Measurements from ENCODE around the gene AFAP1L1.

DNA sequence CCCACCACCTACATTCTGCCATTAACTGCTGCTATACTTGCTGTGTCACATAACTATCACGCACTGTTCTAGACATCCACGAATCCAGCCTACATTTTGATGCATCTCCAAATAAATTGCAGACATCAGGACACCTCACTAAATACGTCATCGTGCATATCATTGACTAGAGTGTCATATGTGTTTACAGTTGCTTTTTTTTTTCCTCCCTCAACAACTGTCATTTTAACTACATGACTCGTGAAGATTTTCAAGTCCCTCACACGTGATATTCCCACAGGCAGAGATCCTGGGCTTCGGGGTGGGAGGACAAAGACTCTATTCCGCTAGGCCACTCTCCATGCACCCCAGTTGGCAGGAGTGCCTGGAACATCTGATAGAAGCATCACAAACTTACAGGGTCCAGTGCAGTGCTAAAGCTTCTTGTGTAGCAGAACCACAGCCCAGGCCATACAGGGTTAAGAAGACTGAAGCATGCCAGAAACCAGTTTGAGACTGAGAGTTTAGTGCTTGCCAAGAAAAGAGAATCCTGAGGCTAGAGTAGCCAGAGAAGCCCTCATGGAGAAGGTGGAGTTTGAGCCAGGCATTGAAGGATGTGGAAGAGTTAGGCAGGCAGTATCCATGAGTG, 87.3 kb downstream of the AFAP1L1 start:
- TF ChIP-seq, protein P1, sequence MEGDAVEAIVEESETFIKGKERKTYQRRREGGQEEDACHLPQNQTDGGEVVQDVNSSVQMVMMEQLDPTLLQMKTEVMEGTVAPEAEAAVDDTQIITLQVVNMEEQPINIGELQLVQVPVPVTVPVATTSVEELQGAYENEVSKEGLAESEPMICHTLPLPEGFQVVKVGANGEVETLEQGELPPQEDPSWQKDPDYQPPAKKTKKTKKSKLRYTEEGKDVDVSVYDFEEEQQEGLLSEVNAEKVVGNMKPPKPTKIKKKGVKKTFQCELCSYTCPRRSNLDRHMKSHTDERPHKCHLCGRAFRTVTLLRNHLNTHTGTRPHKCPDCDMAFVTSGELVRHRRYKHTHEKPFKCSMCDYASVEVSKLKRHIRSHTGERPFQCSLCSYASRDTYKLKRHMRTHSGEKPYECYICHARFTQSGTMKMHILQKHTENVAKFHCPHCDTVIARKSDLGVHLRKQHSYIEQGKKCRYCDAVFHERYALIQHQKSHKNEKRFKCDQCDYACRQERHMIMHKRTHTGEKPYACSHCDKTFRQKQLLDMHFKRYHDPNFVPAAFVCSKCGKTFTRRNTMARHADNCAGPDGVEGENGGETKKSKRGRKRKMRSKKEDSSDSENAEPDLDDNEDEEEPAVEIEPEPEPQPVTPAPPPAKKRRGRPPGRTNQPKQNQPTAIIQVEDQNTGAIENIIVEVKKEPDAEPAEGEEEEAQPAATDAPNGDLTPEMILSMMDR (tag by site-specific recombination; IDR thresholded peaks at IDR 0.05) = no peak
- TF ChIP-seq ZNF138 (tag by site-specific recombination; IDR thresholded peaks at IDR 0.05; ENCODE audit: borderline replicate concordance) = no peak
- TF ChIP-seq, protein P2, sequence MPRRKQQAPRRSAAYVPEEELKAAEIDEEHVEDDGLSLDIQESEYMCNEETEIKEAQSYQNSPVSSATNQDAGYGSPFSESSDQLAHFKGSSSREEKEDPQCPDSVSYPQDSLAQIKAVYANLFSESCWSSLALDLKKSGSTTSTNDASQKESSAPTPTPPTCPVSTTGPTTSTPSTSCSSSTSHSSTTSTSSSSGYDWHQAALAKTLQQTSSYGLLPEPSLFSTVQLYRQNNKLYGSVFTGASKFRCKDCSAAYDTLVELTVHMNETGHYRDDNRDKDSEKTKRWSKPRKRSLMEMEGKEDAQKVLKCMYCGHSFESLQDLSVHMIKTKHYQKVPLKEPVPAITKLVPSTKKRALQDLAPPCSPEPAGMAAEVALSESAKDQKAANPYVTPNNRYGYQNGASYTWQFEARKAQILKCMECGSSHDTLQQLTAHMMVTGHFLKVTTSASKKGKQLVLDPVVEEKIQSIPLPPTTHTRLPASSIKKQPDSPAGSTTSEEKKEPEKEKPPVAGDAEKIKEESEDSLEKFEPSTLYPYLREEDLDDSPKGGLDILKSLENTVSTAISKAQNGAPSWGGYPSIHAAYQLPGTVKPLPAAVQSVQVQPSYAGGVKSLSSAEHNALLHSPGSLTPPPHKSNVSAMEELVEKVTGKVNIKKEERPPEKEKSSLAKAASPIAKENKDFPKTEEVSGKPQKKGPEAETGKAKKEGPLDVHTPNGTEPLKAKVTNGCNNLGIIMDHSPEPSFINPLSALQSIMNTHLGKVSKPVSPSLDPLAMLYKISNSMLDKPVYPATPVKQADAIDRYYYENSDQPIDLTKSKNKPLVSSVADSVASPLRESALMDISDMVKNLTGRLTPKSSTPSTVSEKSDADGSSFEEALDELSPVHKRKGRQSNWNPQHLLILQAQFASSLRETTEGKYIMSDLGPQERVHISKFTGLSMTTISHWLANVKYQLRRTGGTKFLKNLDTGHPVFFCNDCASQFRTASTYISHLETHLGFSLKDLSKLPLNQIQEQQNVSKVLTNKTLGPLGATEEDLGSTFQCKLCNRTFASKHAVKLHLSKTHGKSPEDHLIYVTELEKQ (tag by site-specific recombination; IDR thresholded peaks at IDR 0.05; ENCODE audit: borderline replicate concordance) = no peak
- TF ChIP-seq, protein P3, sequence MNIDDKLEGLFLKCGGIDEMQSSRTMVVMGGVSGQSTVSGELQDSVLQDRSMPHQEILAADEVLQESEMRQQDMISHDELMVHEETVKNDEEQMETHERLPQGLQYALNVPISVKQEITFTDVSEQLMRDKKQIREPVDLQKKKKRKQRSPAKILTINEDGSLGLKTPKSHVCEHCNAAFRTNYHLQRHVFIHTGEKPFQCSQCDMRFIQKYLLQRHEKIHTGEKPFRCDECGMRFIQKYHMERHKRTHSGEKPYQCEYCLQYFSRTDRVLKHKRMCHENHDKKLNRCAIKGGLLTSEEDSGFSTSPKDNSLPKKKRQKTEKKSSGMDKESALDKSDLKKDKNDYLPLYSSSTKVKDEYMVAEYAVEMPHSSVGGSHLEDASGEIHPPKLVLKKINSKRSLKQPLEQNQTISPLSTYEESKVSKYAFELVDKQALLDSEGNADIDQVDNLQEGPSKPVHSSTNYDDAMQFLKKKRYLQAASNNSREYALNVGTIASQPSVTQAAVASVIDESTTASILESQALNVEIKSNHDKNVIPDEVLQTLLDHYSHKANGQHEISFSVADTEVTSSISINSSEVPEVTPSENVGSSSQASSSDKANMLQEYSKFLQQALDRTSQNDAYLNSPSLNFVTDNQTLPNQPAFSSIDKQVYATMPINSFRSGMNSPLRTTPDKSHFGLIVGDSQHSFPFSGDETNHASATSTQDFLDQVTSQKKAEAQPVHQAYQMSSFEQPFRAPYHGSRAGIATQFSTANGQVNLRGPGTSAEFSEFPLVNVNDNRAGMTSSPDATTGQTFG (tag by site-specific recombination; IDR thresholded peaks at IDR 0.05; ENCODE audit: borderline replicate concordance) = no peak
- TF ChIP-seq ZNF670 (tag by site-specific recombination; IDR thresholded peaks at IDR 0.05; ENCODE audit: low read depth) = no peak
- TF ChIP-seq, protein P4, sequence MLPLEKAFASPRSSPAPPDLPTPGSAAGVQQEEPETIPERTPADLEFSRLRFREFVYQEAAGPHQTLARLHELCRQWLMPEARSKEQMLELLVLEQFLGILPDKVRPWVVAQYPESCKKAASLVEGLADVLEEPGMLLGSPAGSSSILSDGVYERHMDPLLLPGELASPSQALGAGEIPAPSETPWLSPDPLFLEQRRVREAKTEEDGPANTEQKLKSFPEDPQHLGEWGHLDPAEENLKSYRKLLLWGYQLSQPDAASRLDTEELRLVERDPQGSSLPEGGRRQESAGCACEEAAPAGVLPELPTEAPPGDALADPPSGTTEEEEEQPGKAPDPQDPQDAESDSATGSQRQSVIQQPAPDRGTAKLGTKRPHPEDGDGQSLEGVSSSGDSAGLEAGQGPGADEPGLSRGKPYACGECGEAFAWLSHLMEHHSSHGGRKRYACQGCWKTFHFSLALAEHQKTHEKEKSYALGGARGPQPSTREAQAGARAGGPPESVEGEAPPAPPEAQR (tag by site-specific recombination; IDR thresholded peaks at IDR 0.05) = no peak
- no peak for TF ChIP-seq KLF9 (tag by site-specific recombination; IDR thresholded peaks at IDR 0.05; ENCODE audit: low read depth)
- no peak for TF ChIP-seq ZFP37 (tag by site-specific recombination; IDR thresholded peaks at IDR 0.05)
- TF ChIP-seq, protein P5, sequence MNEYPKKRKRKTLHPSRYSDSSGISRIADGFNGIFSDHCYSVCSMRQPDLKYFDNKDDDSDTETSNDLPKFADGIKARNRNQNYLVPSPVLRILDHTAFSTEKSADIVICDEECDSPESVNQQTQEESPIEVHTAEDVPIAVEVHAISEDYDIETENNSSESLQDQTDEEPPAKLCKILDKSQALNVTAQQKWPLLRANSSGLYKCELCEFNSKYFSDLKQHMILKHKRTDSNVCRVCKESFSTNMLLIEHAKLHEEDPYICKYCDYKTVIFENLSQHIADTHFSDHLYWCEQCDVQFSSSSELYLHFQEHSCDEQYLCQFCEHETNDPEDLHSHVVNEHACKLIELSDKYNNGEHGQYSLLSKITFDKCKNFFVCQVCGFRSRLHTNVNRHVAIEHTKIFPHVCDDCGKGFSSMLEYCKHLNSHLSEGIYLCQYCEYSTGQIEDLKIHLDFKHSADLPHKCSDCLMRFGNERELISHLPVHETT (tag by site-specific recombination; IDR thresholded peaks at IDR 0.05) = no peak
- TF ChIP-seq ZNF121 (tag by site-specific recombination; IDR thresholded peaks at IDR 0.05) = no peak
- TF ChIP-seq, protein P6, sequence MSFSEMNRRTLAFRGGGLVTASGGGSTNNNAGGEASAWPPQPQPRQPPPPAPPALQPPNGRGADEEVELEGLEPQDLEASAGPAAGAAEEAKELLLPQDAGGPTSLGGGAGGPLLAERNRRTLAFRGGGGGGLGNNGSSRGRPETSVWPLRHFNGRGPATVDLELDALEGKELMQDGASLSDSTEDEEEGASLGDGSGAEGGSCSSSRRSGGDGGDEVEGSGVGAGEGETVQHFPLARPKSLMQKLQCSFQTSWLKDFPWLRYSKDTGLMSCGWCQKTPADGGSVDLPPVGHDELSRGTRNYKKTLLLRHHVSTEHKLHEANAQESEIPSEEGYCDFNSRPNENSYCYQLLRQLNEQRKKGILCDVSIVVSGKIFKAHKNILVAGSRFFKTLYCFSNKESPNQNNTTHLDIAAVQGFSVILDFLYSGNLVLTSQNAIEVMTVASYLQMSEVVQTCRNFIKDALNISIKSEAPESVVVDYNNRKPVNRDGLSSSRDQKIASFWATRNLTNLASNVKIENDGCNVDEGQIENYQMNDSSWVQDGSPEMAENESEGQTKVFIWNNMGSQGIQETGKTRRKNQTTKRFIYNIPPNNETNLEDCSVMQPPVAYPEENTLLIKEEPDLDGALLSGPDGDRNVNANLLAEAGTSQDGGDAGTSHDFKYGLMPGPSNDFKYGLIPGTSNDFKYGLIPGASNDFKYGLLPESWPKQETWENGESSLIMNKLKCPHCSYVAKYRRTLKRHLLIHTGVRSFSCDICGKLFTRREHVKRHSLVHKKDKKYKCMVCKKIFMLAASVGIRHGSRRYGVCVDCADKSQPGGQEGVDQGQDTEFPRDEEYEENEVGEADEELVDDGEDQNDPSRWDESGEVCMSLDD (tag by site-specific recombination; IDR thresholded peaks at IDR 0.05) = no peak
- TF ChIP-seq, protein P7, sequence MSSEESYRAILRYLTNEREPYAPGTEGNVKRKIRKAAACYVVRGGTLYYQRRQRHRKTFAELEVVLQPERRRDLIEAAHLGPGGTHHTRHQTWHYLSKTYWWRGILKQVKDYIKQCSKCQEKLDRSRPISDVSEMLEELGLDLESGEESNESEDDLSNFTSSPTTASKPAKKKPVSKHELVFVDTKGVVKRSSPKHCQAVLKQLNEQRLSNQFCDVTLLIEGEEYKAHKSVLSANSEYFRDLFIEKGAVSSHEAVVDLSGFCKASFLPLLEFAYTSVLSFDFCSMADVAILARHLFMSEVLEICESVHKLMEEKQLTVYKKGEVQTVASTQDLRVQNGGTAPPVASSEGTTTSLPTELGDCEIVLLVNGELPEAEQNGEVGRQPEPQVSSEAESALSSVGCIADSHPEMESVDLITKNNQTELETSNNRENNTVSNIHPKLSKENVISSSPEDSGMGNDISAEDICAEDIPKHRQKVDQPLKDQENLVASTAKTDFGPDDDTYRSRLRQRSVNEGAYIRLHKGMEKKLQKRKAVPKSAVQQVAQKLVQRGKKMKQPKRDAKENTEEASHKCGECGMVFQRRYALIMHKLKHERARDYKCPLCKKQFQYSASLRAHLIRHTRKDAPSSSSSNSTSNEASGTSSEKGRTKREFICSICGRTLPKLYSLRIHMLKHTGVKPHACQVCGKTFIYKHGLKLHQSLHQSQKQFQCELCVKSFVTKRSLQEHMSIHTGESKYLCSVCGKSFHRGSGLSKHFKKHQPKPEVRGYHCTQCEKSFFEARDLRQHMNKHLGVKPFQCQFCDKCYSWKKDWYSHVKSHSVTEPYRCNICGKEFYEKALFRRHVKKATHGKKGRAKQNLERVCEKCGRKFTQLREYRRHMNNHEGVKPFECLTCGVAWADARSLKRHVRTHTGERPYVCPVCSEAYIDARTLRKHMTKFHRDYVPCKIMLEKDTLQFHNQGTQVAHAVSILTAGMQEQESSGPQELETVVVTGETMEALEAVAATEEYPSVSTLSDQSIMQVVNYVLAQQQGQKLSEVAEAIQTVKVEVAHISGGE (tag by site-specific recombination; conservative IDR thresholded peaks at IDR 0.05; ENCODE audit: low read depth) = no peak
- TF ChIP-seq OVOL3 (tag by site-specific recombination; IDR thresholded peaks at IDR 0.05) = no peak

Data from HEK293 (cell line).